ENCODE results near the gene IVD. TPM values are rescaled to one million over a fixed set of nuclear protein-coding genes. Genes with fewer than 3 reads are reported as not detected.

Gene IVD
- total RNA-seq, 1 experiment from 2014 or later, result 93.1 TPM

- Histone ChIP-seq H3K23ac (ENCODE audit: insufficient read length, low read depth, low read length) (no peak overlapping the region), H3K79me2 (ENCODE audit: insufficient read depth, low read length) (peaks cover 50% of the 10 kb centered on the region; the same call in 1 of the 2 replicates), H4K20me1 (ENCODE audit: control insufficient read depth, insufficient read depth, insufficient read length) (no peaks in the 10 kb centered on the region), H3K9me3 (ENCODE audit: control insufficient read depth, low read depth, low read length) (no peaks in the 10 kb centered on the region), H3K79me1 (ENCODE audit: insufficient read depth, low read depth, low read length, poor library complexity, severe bottlenecking) (peaks cover 16% of the 10 kb centered on the region), H3K23me2 (ENCODE audit: insufficient read length, low read depth, low read length, poor library complexity, severe bottlenecking) (no peaks in the 10 kb centered on the region), H3K14ac (ENCODE audit: insufficient read depth, low read length) (no peak overlapping the region), H2BK20ac (ENCODE audit: low read depth, low read length, poor library complexity, severe bottlenecking) (no peak overlapping the region), H2BK12ac (ENCODE audit: insufficient read length, low read depth, low read length) (no peak overlapping the region), H3K56ac (ENCODE audit: insufficient read length, low read depth, low read length) (no peak overlapping the region), H4K5ac (ENCODE audit: insufficient read length, low read depth, low read length) (no peak overlapping the region), H3T11ph (ENCODE audit: low read length) (no peak overlapping the region), H3K4me1 (ENCODE audit: insufficient read depth, low read length) (peaks cover 14% of the 10 kb centered on the region; the same call in 1 of the 2 replicates), H3K27ac (ENCODE audit: insufficient read length, low read depth, low read length) (no peak overlapping the region), H3K4me2 (ENCODE audit: insufficient read depth, insufficient read length, low read length) (no peak overlapping the region), H2AFZ (ENCODE audit: low read length) (no peak overlapping the region), H2BK120ac (ENCODE audit: low read depth, low read length, poor library complexity, severe bottlenecking) (no peak overlapping the region), H4K8ac (replicated peaks; ENCODE audit: insufficient read length, low read depth, low read length) (no peak overlapping the region), H3K27me3 (ENCODE audit: insufficient read depth, low read length) (no peaks in the 10 kb centered on the region), H3K9ac (ENCODE audit: extremely low read depth, insufficient read length, low read length) (no peak overlapping the region), H2BK15ac (ENCODE audit: low read depth, low read length) (no peak overlapping the region), H3K18ac (ENCODE audit: insufficient read length, low read depth, low read length) (no peak overlapping the region), H2AK5ac (ENCODE audit: insufficient read length, low read length) (no peak overlapping the region), H3K4ac (ENCODE audit: low read depth, low read length) (no peak overlapping the region), H4K91ac (ENCODE audit: insufficient read length, low read depth, low read length) (no peak overlapping the region), H2BK5ac (ENCODE audit: insufficient read length, low read length) (no peak overlapping the region)
- Mint-ChIP-seq H3K9me3 (no peaks in the 10 kb centered on the region), H3K27ac (peak overlapping the region; percentile 68 to 75 (median 74)), H3K36me3 (ENCODE audit: insufficient read depth in 1 of 3, low read depth in 3 of 3) (peaks cover 4 to 20% (median 6%) of the 10 kb centered on the region in 3 experiments; a peak in 6 of 7 replicates), H3K4me1 (peaks cover 65% of the 10 kb centered on the region in 2 experiments), H3K4me3 (no peak overlapping the region; a peak in 1 of 5 replicates), H3K27me3 (ENCODE audit: low read depth) (no peaks in the 10 kb centered on the region)
- WGBS (ENCODE audit: extremely low coverage, insufficient read length, low lambda C conversion rate), result no CpG with 5 or more reads among the region's 9 CpGs
- no peak for DNase-seq
- no peak for TF ChIP-seq CTCF (conservative IDR thresholded peaks at IDR 0.05)
These were observed 49.4 kb downstream of the IVD start for GRCh38 chr15:40454904-40455391.
